Activated naive CD8-positive, alpha-beta T cell treated with anti-CD3 and anti-CD28 coated beads for 36 hours (primary cell): ENCODE results near the gene CKM. TPM values are rescaled to one million over a fixed set of nuclear protein-coding genes. Genes with fewer than 3 reads are reported as not detected.
A peak's percentile ranks its signal among the peaks of the same experiment; 100 is the strongest.

Source experiments
- DNase-seq: peaks from one replicate; pipeline ENCODE4 v3.0.0; 2021
- H3K27ac Mint-ChIP-seq: one replicate; pipeline ENCODE4 v1.8.0; 2022; ENCODE audit warnings: mild to moderate bottlenecking, moderate library complexity, mixed read lengths
- H3K27me3 Mint-ChIP-seq: one replicate; pipeline ENCODE4 v1.8.0; 2022; ENCODE audit warnings: mild to moderate bottlenecking, mixed read lengths
- H3K36me3 Mint-ChIP-seq: one replicate; pipeline ENCODE4 v1.8.0; 2021; ENCODE audit warnings: mild to moderate bottlenecking, mixed read lengths
- H3K4me1 Mint-ChIP-seq: one replicate; pipeline ENCODE4 v1.8.0; 2021; ENCODE audit warnings: mixed read lengths
- H3K4me3 Mint-ChIP-seq: one replicate; pipeline ENCODE4 v1.8.0; 2022; ENCODE audit warnings: mild to moderate bottlenecking, moderate library complexity, mixed read lengths
- H3K9me3 Mint-ChIP-seq: one replicate; pipeline ENCODE4 v1.8.0; 2022; ENCODE audit warnings: mixed read lengths
- total RNA-seq, 2 experiments: library from RNA; stranded (reverse); gene quantifications; one replicate each; pipeline ENCODE4 v1.2.3, GENCODE V29; 2021

Gene CKM
- total RNA-seq, 2 experiments from 2014 or later = not detected

- Mint-ChIP-seq H3K4me1 (no peaks in the 10 kb centered on the region), H3K4me3 (no peak overlapping the region), H3K36me3 (peaks cover 15% of the 10 kb centered on the region), H3K27ac (no peak overlapping the region), H3K9me3 (no peaks in the 10 kb centered on the region), H3K27me3 (no peaks in the 10 kb centered on the region)
- peak; percentile 10 for DNase-seq
Observed at GRCh38 chr19:45352914-45353796, 30.5 kb upstream of the CKM start.

- Mint-ChIP-seq H3K4me1 (no peaks in the 10 kb centered on the region), H3K36me3 (peaks cover 15% of the 10 kb centered on the region), H3K9me3 (no peaks in the 10 kb centered on the region), H3K27ac (no peak overlapping the region), H3K27me3 (no peaks in the 10 kb centered on the region), H3K4me3 (no peak overlapping the region)
- no peak for DNase-seq
Observed at GRCh38 chr19:45352471-45352870, 29.8 kb upstream of the CKM start.

GRCh38 chr19:45352062-45352461 lies 29.4 kb upstream of the CKM start:
- Mint-ChIP-seq H3K27me3 (no peaks in the 10 kb centered on the region), H3K36me3 (peaks cover 15% of the 10 kb centered on the region), H3K9me3 (no peaks in the 10 kb centered on the region), H3K4me1 (no peaks in the 10 kb centered on the region), H3K27ac (no peak overlapping the region), H3K4me3 (no peak overlapping the region)
- DNase-seq = no peak

- Mint-ChIP-seq H3K27ac (no peak overlapping the region), H3K36me3 (peaks cover 11% of the 10 kb centered on the region), H3K4me3 (no peak overlapping the region), H3K9me3 (no peaks in the 10 kb centered on the region), H3K4me1 (no peaks in the 10 kb centered on the region), H3K27me3 (peaks cover 5% of the 10 kb centered on the region)
- no peak for DNase-seq
Observed at GRCh38 chr19:45351401-45351952, 28.8 kb upstream of the CKM start.

DNA sequence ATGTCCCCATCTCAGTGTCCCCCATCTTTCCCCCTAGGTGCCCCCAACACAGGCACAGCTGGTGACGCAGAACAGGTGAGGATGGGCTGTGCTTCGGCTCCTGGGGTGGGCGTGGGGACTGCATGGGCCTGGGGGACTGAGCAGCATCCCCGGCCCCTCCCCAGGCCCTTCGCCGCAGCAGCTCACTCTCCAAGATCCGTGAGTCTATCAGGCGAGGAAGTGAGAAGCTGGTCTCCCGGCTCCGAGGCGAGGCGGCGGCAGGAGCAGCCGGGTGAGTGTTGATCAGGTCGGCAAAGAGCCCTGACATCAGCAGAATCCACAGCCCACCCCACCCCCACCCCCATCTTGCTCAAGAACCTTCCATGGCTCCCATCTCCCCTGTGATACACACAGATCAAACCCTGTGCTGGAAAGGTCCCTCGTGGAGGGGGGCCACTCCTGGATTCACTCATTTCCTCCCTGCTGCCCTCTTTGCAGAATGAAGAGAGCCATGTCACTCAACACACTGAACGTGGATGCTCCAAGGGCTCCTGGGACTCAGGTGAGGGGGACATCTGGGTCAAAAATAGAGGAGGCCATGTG lies 27.9 kb upstream of the CKM start:
- Mint-ChIP-seq H3K27ac (no peak overlapping the region), H3K4me1 (no peaks in the 10 kb centered on the region), H3K4me3 (no peak overlapping the region), H3K36me3 (peaks cover 6% of the 10 kb centered on the region), H3K9me3 (no peaks in the 10 kb centered on the region), H3K27me3 (peaks cover 14% of the 10 kb centered on the region)
- no peak for DNase-seq

DNA sequence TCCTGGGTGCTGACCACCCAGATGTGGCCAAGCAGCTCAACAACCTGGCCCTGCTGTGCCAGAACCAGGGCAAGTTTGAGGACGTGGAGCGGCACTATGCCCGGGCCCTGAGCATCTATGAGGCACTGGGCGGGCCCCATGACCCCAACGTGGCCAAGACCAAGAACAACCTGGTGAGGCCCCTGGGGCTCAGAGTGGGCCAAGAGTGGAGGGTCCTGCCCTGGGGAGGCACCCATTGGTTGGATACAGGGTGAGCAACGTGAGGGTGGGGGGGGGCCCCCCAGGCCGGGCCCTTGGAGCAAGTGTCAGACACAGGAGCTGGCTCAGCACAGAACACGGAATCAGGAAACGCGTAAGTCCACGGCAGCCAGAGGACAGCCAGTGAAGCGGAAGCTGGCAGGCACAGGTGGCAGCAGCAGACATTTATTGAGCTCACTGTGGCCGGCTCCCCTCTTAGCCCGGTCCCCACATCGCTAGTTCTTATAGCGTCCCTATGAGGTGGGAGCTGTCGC lies 26.8 kb upstream of the CKM start:
- Mint-ChIP-seq H3K27ac (no peak overlapping the region), H3K4me3 (no peak overlapping the region), H3K27me3 (peaks cover 19% of the 10 kb centered on the region), H3K4me1 (no peaks in the 10 kb centered on the region), H3K36me3 (peaks cover 1% of the 10 kb centered on the region), H3K9me3 (no peaks in the 10 kb centered on the region)
- no peak for DNase-seq

- Mint-ChIP-seq H3K4me1 (no peaks in the 10 kb centered on the region), H3K27me3 (peaks cover 19% of the 10 kb centered on the region), H3K9me3 (no peaks in the 10 kb centered on the region), H3K36me3 (peaks cover 1% of the 10 kb centered on the region), H3K27ac (no peak overlapping the region), H3K4me3 (no peak overlapping the region)
- DNase-seq = no peak
Observed at GRCh38 chr19:45349126-45349415, 26.4 kb upstream of the CKM start.

DNA sequence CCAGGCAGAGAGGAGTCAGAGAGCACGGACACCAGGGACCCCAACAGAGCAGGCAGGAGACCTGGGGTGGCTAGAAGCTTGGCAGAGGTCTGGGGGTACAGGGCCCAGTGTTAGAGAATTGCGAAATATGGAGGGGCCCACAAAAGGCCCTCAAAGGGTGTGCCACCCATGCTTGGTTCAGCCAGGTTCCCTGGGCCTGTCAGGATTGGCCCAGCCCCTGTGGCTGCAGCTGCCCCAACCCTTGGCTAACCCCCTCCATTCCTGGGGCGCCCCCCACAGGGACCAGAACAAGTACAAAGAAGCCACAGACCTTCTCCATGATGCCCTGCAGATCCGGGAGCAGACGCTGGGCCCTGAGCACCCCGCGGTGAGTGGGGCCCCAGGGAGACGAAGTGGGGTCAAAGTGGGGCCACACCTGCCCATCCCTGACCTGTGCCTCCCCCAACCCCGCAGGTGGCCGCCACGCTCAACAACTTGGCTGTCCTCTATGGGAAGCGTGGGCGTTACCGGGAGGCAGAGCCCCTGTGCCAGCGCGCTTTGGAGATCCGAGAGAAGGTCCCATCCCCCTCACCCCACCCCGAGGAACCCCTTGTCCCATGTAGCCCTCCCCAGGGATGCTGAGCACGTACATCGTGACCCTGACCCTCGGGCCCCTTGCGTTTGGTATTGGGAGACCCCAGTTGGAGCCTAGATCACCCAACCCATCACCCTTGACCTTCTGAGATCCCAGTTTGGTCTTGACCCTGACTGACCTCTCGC lies 25.9 kb upstream of the CKM start:
- Mint-ChIP-seq H3K36me3 (peaks cover 1% of the 10 kb centered on the region), H3K4me1 (no peaks in the 10 kb centered on the region), H3K4me3 (no peak overlapping the region), H3K27ac (no peak overlapping the region), H3K9me3 (no peaks in the 10 kb centered on the region), H3K27me3 (peaks cover 22% of the 10 kb centered on the region)
- DNase-seq = no peak

DNA sequence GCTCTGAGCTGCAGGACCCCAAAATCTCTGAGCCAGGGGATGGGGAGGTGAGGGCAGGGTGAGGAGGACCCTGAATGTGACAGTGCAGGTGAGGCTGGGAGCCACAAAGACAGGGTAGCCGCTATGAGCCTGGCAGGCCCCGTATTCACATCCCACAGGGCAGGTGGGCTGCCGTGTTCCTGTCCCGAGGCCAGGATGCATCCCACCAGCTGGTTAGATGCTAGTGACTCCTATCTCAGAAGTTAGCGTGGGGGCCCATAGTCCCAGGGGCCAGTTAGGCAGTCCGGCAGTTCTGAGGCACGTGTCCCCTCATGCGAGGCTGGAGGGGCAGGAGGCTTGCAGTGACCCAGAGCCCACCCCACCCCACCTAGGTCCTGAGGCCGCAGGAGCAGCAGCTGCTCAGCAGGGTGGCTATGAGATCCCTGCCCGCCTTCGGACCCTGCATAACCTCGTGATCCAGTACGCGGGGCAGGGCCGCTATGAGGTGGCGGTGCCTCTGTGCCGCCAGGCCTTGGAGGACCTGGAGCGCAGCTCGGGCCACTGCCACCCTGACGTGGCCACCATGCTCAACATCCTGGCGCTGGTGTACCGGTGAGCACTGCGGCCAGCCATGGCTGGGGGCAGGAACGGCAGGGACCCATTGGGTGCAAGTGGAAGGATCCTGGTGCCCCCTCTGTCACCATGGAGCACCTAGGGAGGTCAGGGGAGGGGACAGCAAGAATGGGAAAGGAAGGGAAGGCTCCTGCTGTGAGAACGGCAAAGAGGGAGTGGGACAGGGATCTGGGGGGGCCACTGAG lies 25.1 kb upstream of the CKM start:
- Mint-ChIP-seq H3K9me3 (no peaks in the 10 kb centered on the region), H3K27ac (no peak overlapping the region), H3K27me3 (peaks cover 24% of the 10 kb centered on the region), H3K36me3 (peaks cover 1% of the 10 kb centered on the region), H3K4me1 (no peaks in the 10 kb centered on the region), H3K4me3 (no peak overlapping the region)
- no peak for DNase-seq

DNA sequence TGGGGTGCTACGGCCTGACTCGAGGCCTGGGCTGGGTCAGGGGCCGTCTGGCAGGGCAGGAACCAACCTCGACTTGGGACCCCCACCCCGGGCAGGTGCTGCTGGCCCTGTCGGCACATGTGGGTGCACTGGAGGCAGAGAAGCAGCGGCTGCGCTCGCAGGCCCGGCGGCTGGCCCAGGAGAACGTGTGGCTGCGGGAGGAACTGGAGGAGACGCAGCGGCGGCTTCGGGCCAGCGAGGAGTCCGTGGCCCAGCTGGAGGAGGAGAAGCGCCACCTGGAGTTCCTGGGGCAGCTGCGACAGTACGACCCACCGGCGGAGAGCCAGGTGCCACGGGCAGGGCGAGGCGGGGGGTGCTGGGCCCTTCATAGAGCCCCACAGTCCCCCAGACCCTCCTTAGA lies 23.8 kb upstream of the CKM start:
- H3K27me3 Mint-ChIP-seq = peaks cover 24% of the 10 kb centered on the region
- no peak for DNase-seq
- H3K4me3 Mint-ChIP-seq = no peak overlapping the region
- no peaks in the 10 kb centered on the region for H3K4me1 Mint-ChIP-seq
- H3K27ac Mint-ChIP-seq = no peak overlapping the region
- no peaks in the 10 kb centered on the region for H3K9me3 Mint-ChIP-seq
- H3K36me3 Mint-ChIP-seq = peaks cover 1% of the 10 kb centered on the region

DNA sequence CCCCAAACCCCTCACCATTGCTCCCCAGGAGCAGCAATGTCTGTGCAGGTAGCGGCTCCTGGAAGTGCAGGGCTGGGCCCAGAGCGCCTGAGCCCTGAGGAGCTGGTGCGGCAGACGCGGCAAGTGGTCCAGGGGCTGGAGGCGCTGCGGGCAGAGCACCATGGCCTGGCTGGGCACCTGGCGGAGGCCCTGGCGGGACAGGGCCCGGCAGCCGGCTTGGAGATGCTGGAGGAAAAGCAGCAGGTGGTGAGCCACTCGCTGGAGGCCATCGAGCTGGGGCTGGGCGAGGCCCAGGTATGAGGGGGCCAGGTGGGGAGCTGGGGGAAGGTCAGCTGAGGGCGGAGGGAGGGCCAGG lies 22.8 kb upstream of the CKM start:
- Mint-ChIP-seq H3K4me3 (no peak overlapping the region), H3K9me3 (no peaks in the 10 kb centered on the region), H3K27ac (no peak overlapping the region), H3K4me1 (no peaks in the 10 kb centered on the region), H3K36me3 (no peaks in the 10 kb centered on the region), H3K27me3 (peaks cover 24% of the 10 kb centered on the region)
- DNase-seq = no peak

GRCh38 chr19:45344621-45345505 lies 22.2 kb upstream of the CKM start:
- DNase-seq = no peak
- no peak overlapping the region for H3K27ac Mint-ChIP-seq
- no peaks in the 10 kb centered on the region for H3K36me3 Mint-ChIP-seq
- peaks cover 29% of the 10 kb centered on the region for H3K27me3 Mint-ChIP-seq
- peaks cover 2% of the 10 kb centered on the region for H3K4me1 Mint-ChIP-seq
- H3K4me3 Mint-ChIP-seq = no peak overlapping the region
- no peaks in the 10 kb centered on the region for H3K9me3 Mint-ChIP-seq

DNA sequence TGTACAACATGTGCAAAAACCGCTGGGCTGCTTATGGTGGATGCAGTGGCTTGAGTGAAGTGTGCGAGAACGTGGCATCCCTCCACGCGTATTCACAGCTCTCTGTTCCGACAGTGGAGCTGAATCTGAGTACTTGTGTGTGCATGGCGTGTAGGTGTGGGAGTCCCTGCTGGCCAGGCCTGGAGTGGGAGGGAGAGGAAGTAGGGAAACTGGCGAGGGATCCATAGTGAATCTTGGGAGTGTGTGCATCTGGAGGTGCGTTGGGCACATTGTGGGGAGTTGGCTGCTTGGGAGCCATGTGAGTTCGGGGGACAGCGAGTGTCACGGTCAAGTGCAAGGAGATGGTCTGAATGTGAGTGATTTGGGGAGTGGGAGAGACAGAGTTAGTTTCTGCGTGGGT lies 20.2 kb upstream of the CKM start:
- H3K27me3 Mint-ChIP-seq = peaks cover 41% of the 10 kb centered on the region
- peaks cover 2% of the 10 kb centered on the region for H3K4me1 Mint-ChIP-seq
- no peaks in the 10 kb centered on the region for H3K9me3 Mint-ChIP-seq
- no peak for DNase-seq
- H3K36me3 Mint-ChIP-seq = no peaks in the 10 kb centered on the region
- no peak overlapping the region for H3K4me3 Mint-ChIP-seq
- no peak overlapping the region for H3K27ac Mint-ChIP-seq

DNA sequence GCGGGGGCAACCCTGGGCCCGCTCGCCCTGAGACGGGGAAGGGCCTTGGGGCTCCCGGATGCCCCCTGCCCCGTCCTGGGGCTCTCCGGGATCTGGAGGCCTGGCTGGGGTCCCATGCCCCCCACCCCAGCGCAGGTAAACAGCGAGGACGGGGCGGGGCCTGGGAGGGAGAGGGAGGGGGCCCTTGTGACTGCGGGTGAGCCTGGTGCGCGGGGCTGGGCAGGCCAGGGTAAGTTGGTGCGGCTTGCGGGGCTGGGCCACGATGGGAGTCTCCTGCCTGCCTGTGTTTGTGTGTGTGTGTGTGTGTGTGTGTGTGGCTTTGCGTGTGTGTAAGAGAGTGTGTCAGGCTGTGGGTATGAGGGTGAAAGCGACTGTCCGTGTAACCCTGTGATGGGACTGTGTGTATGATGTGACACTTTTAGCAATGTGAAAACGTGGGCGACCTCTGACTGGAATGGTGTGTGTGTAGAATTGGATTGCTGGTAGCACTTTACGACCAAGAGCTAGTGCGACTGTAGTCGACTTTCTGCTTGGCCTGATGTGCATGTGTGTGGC lies 18.3 kb upstream of the CKM start:
- H3K4me3 Mint-ChIP-seq = no peak overlapping the region
- no peak overlapping the region for H3K27ac Mint-ChIP-seq
- H3K36me3 Mint-ChIP-seq = no peaks in the 10 kb centered on the region
- H3K27me3 Mint-ChIP-seq = peaks cover 43% of the 10 kb centered on the region
- peak; percentile 13 for DNase-seq
- H3K4me1 Mint-ChIP-seq = peaks cover 2% of the 10 kb centered on the region
- no peaks in the 10 kb centered on the region for H3K9me3 Mint-ChIP-seq
